Bone marrow (tissue), 2 donors: ENCODE data around the gene RPL28.

Source experiments
- DNase-seq, 2 donors: peaks; one replicate each; lab custom pipeline; 2025; lab: John Stamatoyannopoulos, UW

The RPL28 gene

DNA sequence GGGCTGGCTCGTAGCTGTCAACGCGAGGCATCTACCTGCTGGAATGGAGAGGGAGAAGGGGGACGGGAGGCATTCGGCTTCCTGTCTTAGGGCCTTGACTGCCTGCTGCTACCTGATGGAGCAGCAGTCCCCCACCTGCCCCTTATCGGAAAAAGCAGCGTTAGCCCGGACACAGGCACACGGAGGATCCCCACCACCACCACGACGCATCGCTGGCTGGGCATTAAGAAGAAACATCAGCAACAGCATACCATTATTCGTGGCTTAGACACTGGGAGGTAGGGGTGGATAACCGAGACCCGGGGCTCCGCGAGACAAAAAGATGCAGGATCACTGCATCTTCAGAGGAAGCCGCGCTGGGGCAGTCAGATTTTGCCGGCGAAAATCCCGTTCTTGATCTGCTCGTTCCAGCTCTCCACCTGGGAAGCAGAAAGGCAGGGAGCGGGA lies 32.4 kb upstream of the RPL28 start:
- DNase-seq, result no peak

DNA sequence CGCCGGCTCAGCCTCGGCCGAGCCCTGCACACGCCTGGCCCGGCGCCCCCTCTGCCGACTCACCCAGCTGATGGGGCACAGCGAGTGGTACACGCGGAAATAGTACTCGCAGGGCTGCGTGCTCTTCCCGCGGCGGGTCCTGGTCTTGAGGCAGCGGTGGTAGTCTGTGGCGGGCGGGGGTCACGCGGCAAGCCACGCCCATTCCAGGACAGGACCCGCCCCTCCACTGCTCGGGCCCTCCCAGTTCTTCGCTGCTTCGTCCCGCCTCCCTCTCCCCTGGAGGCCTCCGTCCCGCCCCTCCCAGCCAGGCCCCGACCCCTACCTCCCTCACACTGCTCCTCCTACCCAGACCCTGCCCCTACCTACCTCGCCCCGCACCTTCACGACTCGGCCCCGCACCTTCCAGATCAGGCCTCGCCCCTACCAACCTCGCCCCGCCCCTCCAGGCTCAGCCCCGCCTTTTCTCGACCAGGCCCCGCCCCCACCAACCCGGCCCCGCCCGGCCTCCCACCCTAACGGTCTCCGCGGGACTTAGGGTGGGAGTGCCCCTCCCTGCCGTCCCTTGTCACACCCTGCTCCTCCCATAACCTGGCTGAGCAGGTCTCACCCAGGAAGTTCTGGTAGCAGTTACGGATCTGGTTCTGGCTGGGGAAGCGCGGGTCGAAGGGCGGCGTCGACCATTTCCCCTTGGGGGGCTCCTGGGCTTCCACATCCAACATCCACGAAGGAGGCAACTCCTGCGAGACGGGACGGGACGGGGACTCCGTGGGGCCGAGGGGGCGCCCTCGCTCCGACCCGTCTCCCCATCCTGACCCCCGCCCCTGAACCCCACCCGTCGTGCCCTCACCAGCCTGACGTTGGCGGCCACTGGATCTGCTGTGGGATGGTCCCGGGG lies 31.7 kb upstream of the RPL28 start:
- peak in 1 of 2 donors; percentile 90 for DNase-seq

DNA sequence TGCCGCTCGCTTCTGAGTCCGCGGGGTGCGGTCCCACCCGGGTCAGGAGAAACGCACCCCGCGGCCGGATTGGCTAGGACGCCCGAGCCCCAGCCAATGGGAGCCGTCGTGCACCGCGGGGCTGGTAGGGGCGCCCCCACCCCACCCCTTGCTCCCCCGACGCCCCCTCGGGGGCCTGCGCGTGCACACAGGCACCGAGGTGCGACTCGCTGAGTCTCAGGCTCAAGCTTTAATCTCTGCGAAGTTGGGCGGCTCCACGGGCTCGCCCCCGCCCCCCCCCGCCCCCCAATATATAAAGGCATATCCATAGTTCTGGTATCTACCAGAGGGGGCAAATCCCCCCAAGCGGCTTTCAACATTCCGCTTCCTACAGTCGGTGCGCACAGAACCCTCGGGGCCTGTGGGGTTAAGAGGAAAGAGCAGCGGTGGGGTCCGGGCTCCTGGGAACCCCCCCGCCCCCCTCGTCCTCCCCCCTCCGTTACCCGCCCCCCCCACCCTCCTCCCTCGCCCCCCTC lies 31.0 kb upstream of the RPL28 start, which contains the start of gene COX6B2:
Gene COX6B2 (minus strand): TSS at position 22 of the 515 bp plus-strand sequence. CDS start 198 bp downstream, outside the sequence.
- DNase-seq, result no peak

GRCh38 chr19:55355213-55355821 lies 30.4 kb upstream of the RPL28 start:
- DNase-seq, result no peak

DNA sequence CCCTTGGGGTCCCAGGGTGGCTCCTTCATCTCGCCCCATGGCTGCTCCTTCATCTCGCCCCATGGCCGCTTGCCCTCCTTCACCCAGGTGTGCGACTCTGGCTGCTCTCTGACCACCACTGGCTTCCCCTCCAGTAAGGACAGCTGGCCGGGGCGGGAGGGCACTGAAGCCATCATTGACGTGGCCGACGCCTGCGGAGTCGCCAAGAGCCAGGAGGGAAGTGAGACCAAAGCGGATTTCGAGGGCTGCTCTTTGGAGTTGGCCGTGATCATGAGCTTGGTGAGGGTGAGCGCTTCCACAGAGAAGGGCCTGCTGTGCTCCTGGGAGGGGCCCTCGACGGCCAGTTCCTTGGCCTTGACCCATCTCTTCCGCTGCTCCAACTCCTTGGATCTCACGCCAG lies 27.2 kb upstream of the RPL28 start:
- no peak for DNase-seq

DNA sequence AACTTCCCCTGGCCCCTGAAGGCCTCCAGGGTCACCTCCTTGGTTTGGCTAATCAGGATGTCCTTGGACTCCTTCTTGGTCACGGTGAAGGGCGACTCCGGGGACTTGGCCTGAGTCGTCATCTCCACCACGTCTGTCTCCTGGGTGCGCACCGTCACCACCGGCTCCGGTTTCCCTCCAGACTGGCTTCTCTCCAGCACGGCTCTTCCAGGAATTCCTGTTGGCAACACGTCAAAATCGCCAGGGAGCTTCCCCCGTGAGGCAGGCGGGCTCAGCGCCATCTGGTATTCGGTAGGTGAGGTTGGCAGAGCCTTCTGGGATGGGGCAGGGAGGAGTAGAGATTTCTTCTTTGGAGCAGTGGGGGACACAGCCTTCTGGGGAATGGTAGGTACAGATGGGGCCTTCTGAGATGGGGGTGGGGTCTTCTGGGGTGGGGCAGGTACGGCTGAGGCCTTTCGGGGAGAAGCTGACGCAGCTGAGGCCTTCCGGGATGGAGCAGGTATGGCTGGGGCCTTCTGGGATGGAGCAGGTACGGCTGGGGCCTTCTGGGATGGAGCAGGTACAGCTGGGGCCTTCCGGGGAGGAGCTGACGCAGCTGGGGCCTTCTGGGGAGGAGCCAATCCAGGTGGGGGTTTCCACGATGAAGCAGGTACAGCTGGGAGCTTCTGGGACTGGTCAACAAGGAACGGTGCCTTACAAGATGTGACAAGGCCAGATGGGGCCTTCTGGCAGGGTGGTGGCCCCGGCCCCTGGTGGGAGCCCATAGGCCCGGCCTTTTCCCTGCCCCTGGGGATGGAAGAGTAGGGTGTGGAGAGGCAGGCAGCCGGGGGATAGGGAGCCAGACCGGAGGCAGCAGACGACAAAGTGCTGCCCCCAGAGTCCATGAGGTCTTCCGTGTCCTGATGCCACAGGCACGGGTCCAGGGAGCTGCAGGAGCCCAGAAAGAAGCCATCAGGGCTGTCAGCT lies 26.5 kb upstream of the RPL28 start:
- DNase-seq, result no peak

GRCh38 chr19:55360902-55361301 lies 24.8 kb upstream of the RPL28 start:
- no peak for DNase-seq

- no peak for DNase-seq
Measured at GRCh38 chr19:55362174-55362989, 23.4 kb upstream of the RPL28 start.

DNA sequence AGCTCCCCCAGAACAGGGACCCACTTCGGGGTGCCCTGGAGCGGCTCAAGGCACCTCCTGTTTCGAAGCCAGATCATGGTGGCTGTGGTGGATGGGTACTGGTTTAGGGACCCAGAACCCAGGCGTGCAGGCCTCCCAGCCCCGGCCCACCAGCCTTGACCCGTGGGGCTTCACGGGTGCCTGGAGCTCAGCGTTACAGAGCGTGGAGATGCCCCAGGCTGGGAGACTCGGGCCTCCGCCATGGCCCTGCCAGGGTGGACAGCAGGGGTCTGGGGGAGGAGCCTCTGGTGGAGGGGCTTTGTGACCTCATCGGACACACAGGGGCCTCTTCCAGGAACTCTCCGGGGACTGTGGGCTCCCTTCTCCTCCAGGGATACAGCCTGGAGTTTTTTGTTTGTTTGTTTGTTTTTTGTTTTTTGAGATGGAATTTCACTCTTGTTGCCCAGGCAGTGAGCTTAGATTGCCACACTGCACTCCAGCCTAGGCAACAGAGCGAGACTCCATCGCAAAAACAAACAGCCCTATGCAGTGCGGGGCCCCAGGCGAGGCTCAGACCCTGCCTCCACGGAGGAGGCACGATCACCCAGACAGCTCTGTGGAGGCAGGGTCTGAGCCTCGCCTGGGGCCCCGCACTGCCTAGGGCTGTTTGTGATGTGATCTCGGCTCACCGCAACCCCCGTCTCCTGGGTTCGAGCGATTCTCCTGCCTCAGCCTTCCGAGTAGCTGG lies 22.6 kb upstream of the RPL28 start, which contains the start of gene GARIN5B:
Gene GARIN5B (minus strand): TSS at position 271 of the 727 bp plus-strand sequence. CDS start 194 bp downstream, at position 77.
- DNase-seq, result no peak

- DNase-seq, result no peak
Measured at GRCh38 chr19:55365245-55365644, 20.5 kb upstream of the RPL28 start.

GRCh38 chr19:55365964-55366363 lies 19.8 kb upstream of the RPL28 start:
- DNase-seq, result no peak

- no peak for DNase-seq
Measured at GRCh38 chr19:55366790-55367189, 18.9 kb upstream of the RPL28 start.

GRCh38 chr19:55368106-55368505 lies 17.6 kb upstream of the RPL28 start:
- no peak for DNase-seq

- DNase-seq, result no peak
Measured at GRCh38 chr19:55368701-55369563, 16.8 kb upstream of the RPL28 start.

DNA sequence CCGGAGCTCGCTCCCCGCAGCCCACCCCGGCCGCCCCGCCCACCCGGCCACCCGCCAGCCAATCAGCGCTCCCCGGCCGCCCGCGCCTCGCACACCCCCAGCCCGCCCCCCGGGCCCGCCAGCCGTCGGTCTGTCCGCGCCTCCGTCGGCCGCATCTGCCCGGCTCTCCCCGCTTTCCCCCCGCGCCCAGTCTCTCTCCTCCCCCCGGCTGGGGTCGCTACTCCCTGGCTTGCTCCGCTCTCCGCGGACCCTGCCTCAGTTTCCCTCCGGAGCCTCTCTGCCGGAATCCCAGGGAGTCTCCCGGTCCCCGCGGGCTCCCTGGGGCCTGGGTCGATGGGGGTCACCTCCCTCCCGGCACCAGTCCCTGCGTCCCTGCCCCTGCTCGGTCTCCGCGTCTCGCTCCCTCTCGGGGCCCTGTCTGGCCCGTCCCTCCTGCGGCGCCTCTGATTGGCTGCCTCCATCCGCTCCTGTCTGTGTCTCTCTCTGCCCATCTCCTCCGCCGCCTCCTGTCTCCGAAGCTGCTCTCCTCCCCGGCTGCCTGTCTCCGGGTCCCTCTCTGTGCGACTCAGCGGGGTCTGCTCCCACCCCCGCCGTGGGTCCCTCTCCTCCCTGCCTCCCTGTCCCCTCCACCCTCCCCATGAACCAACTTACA lies 16.0 kb upstream of the RPL28 start:
- DNase-seq, result no peak

GRCh38 chr19:55370305-55370988 lies 15.3 kb upstream of the RPL28 start, which contains the start of gene IL11:
IL11 (minus strand) TSS chr19:55370463; CDS start chr19:55370310, 153 bp downstream.
- DNase-seq, result no peak

DNA sequence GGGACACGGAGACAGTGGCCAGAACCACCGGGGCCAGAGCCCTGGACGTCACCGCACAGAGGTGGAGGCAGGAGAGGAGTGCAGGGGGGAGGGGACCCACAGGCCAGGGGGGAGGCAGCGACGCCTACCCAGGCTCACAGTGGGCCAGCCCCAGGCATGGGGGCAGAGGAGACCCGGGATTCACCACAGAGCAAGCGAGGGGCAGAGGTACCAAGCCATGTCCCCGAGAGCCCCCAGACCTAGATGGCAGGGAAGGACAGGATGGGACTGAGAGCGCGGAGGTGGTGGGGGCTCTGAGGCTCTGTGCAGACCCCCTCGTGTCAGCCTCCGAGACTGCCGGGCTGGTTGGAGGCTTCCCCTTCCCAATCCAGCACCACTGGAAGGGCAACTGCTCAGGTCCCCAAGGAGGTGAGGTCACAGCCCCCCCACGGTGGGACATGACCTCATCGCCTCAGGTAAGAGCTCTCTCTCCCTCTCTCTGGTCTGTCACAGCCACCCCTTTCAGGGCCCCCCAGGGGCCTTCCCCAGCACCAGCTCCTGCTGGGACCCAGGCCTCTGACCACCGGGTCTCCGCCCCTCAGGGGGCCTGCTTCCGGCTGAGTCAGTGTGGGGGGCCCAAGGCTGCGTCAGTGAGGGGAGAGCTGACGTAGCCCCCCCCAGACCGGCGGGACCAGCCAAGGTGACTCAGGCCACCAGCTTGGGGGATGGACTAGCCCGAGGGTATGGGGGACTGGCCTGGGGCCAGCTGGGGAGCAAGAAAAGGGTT lies 13.2 kb upstream of the RPL28 start:
- DNase-seq, result no peak
